Heart left ventricle (tissue), 13 donors: ENCODE data around the gene LARP4B.

Experiments used
- CTCF ChIP-seq, 12 donors: fragments of 200-600 bp; sonication (generic) in 4 of 12; IDR thresholded peaks; one replicate each; pipeline versions ENCODE4 v1.5.0 to v1.8.0; 2018 to 2022; ENCODE audit warnings: antibody characterized with exemption in 12 of 12, mild to moderate bottlenecking in 5 of 12
- POLR2A ChIP-seq, 2 donors: fragments of 450-650 bp; IDR thresholded peaks; one replicate each; pipeline ENCODE4 v1.6.1; 2017; ENCODE audit warnings: antibody characterized with exemption in 2 of 2, mild to moderate bottlenecking in 2 of 2, moderate library complexity in 2 of 2
- donor health status: ischemic (EF 13 %, LVEDD 7.1; RV severe dilation, severe dysfunction).
- donor health status: DM: no; HTN: yes; CAD: no.
- donor health status: DM: no; HTN: no; CAD: no.
- donor health status: ischemic (EF 25% LVEDD 6.9; RV normal size, moderate dysfunction).
- donor health status: ischemic (EF 25% LVEDD 5.7; RV mildly dilated, moderate dysfunction).
- donor health status: ischemic (EF 35%, LVEDD 5.7; RV mildly dilated, moderate dysfunction).
- donor health status: nonischemic (EF 11% LVEDD 7.7; RV severe dilation, severe dysfunction).
- donor health status: DM: yes; HTN: yes; CAD: no.
- donor health status: PGD.
- donor health status: ischemic (EF 29% LVEDD 5.4; RV normal size, mild dysfunction).
- donor health status: nonischemic (EF 23%, LVEDD 6.1; RV moderate dilation, normal function).

DNA sequence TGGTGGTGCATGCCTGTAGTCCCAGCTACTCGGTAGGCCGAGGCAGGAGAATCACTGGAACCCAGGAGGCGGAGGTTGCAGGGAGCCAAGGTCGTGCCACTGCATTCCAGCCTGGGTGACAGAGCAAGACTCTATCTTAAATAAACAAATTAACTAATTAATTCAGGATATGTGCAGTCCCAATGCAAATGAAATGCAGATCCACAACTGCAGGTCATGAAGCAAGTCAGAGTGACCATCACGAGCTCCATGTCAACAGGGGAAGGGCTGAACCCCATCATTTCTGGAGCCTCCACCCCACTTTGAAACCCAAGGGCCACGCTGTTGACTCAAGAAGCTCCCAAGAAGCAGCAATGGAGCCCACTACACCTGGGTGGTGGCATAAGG lies 115.4 kb downstream of the LARP4B start:
- TF ChIP-seq CTCF (IDR thresholded peaks at IDR 0.05), result no peak
- TF ChIP-seq POLR2A (IDR thresholded peaks at IDR 0.05), result no peak
